Neural progenitor cell (in vitro differentiated cells): Measurements from ENCODE around the gene AMPH. TPM values are rescaled to one million over a fixed set of nuclear protein-coding genes. Genes with fewer than 3 reads are reported as not detected.

Experiments
- DNase-seq: peaks from one replicate; pipeline ENCODE4 v3.0.0-alpha.2; 2016; ENCODE audit warnings: low spot score
- H2AFZ ChIP-seq: fragments of 200-600 bp; sonication (generic); replicated peaks from 2 replicates; pipeline ENCODE4 v1.6.1; 2016; ENCODE audit warnings: antibody characterized with exemption
- H3F3A ChIP-seq: fragments of 200-600 bp; sonication (generic); 2 replicates; pipeline ENCODE4 v1.6.1; 2016; ENCODE audit warnings: antibody characterized with exemption, low read depth
- H3K27ac ChIP-seq: fragments of 200-600 bp; sonication (generic); 2 replicates; pipeline ENCODE4 v1.5.1; 2016; ENCODE audit warnings: mild to moderate bottlenecking
- H3K27me3 ChIP-seq: fragments of 200-600 bp; sonication (generic); 2 replicates; pipeline ENCODE4 v1.6.1; 2016; ENCODE audit warnings: mild to moderate bottlenecking, moderate library complexity
- H3K36me3 ChIP-seq: fragments of 200-600 bp; sonication (generic); 2 replicates; pipeline ENCODE4 v1.5.1; 2016
- H3K4me1 ChIP-seq: fragments of 200-600 bp; sonication (generic); 2 replicates; pipeline ENCODE4 v1.6.1; 2016; ENCODE audit warnings: mixed run types
- H3K4me2 ChIP-seq: fragments of 200-600 bp; sonication (generic); 2 replicates; pipeline ENCODE4 v1.6.1; 2016
- H3K4me3 ChIP-seq: fragments of 200-600 bp; sonication (generic); 2 replicates; pipeline ENCODE4 v1.5.1; 2016
- H3K79me2 ChIP-seq: fragments of 200-600 bp; sonication (generic); 2 replicates; pipeline ENCODE4 v1.6.1; 2016; ENCODE audit warnings: low read depth
- H3K9ac ChIP-seq: fragments of 200-600 bp; sonication (generic); 2 replicates; pipeline ENCODE4 v1.6.1; 2016
- H3K9me3 ChIP-seq: fragments of 200-600 bp; sonication (generic); 2 replicates; pipeline ENCODE4 v1.5.1; 2016; ENCODE audit warnings: low read depth
- H4K20me1 ChIP-seq: fragments of 200-600 bp; sonication (generic); 2 replicates; pipeline ENCODE4 v1.6.1; 2016; ENCODE audit warnings: low read depth
- H3K27ac Mint-ChIP-seq: 3 replicates; pipeline ENCODE4 v1.8.0; 2021; ENCODE audit warnings: mixed read lengths
- H3K27me3 Mint-ChIP-seq: 2 replicates; pipeline ENCODE4 v1.8.0; 2022; ENCODE audit warnings: low read depth, mild to moderate bottlenecking, inconsistent platforms, moderate library complexity, mixed read lengths; ENCODE audit not compliant: insufficient read depth
- H3K36me3 Mint-ChIP-seq: 3 replicates; pipeline ENCODE4 v1.8.0; 2021; ENCODE audit warnings: mixed read lengths
- H3K4me1 Mint-ChIP-seq: 3 replicates; pipeline ENCODE4 v1.8.0; 2021; ENCODE audit warnings: mixed read lengths
- H3K4me3 Mint-ChIP-seq: 3 replicates; pipeline ENCODE4 v1.8.0; 2021; ENCODE audit warnings: mild to moderate bottlenecking, moderate library complexity, mixed read lengths
- H3K9me3 Mint-ChIP-seq: 3 replicates; pipeline ENCODE4 v1.8.0; 2020; ENCODE audit warnings: mixed read lengths
- EZH2 ChIP-seq: fragments of 200-600 bp; sonication (generic); IDR thresholded peaks from 2 replicates; pipeline ENCODE4 v1.6.1; 2017; ENCODE audit warnings: antibody characterized with exemption, mild to moderate bottlenecking, moderate library complexity
- EZH2phosphoT487 ChIP-seq: fragments of 200-600 bp; sonication (generic); IDR thresholded peaks from 2 replicates; pipeline ENCODE4 v1.6.1; 2017; ENCODE audit warnings: antibody characterized with exemption
- total RNA-seq: library from RNA; depleted of rRNA; stranded (reverse); fragments of >200 nt; gene quantifications from 2 replicates; pipeline ENCODE4 v1.2.3, GENCODE V29; 2015; ENCODE audit warnings: low replicate concordance
- TF ChIP-seq, protein P1 (sequence below): fragments of 200-600 bp; sonication (generic); IDR thresholded peaks from 2 replicates; pipeline ENCODE4 v1.5.1; 2017; ENCODE audit warnings: antibody characterized with exemption, mild to moderate bottlenecking

Gene AMPH
- total RNA-seq, 1 donor from 2014 or later: 21.2 TPM

DNA sequence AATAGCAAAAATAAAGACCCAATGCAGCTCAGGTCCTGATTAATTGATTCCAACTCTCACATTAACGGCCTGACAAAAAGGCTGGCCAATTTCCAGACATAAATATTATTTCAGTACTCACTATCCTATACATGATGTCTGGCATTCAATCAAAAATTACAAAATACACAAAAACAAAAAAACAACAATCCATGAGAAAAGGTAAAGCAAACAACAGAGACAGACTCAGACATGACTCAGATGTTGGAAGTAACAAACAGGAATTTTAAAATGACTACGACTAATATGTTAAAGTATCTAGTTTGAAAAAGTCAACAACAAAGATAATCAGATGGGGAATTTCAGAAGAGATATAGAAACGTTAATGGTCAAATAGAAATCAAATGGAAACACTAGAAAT, 152.8 kb downstream of the AMPH start:
- no peaks in the 10 kb centered on the region for H3K9me3 Mint-ChIP-seq
- H4K20me1 ChIP-seq: no peaks in the 10 kb centered on the region
- no peaks in the 10 kb centered on the region for H3K27me3 ChIP-seq
- H3K4me3 ChIP-seq: no peak overlapping the region
- H3K4me2 ChIP-seq: no peak overlapping the region
- no peaks in the 10 kb centered on the region for H3K27me3 Mint-ChIP-seq
- H3K36me3 Mint-ChIP-seq: peaks cover 14% of the 10 kb centered on the region
- TF ChIP-seq EZH2phosphoT487 (no peak), EZH2 (no peak)
- TF ChIP-seq, protein P1, sequence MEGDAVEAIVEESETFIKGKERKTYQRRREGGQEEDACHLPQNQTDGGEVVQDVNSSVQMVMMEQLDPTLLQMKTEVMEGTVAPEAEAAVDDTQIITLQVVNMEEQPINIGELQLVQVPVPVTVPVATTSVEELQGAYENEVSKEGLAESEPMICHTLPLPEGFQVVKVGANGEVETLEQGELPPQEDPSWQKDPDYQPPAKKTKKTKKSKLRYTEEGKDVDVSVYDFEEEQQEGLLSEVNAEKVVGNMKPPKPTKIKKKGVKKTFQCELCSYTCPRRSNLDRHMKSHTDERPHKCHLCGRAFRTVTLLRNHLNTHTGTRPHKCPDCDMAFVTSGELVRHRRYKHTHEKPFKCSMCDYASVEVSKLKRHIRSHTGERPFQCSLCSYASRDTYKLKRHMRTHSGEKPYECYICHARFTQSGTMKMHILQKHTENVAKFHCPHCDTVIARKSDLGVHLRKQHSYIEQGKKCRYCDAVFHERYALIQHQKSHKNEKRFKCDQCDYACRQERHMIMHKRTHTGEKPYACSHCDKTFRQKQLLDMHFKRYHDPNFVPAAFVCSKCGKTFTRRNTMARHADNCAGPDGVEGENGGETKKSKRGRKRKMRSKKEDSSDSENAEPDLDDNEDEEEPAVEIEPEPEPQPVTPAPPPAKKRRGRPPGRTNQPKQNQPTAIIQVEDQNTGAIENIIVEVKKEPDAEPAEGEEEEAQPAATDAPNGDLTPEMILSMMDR: no peak
- H2AFZ ChIP-seq: no peak overlapping the region
- H3K9ac ChIP-seq: no peak overlapping the region
- H3K36me3 ChIP-seq: no peaks in the 10 kb centered on the region
- H3K27ac Mint-ChIP-seq: no peak overlapping the region
- no peaks in the 10 kb centered on the region for H3K9me3 ChIP-seq
- no peaks in the 10 kb centered on the region for H3K4me1 ChIP-seq
- DNase-seq: no peak
- H3K27ac ChIP-seq: no peak overlapping the region
- no peaks in the 10 kb centered on the region for H3K79me2 ChIP-seq
- H3K4me1 Mint-ChIP-seq: no peaks in the 10 kb centered on the region
- H3F3A ChIP-seq: no peaks in the 10 kb centered on the region
- no peak overlapping the region for H3K4me3 Mint-ChIP-seq

DNA sequence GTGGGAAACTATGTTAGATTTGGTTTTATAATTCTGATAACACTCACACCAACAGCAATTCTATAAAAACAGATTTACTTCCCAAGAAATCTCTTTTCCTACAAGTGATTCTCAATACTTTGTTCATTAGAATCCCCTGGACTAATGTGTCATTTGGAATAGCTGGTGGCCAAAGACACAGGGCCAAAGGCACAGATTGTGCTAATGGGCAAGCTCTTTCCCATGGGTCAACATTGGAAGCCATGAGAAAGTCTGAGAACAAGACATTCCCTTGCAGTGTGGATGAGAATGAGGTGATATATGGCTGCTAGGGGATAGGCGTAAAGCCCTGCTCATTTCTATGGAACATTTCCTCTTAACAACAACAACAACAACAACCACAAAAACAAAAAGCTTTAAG, 153.8 kb downstream of the AMPH start:
- H3K27me3 Mint-ChIP-seq: no peaks in the 10 kb centered on the region
- Histone ChIP-seq H3K36me3 (no peaks in the 10 kb centered on the region), H4K20me1 (no peaks in the 10 kb centered on the region), H3F3A (no peaks in the 10 kb centered on the region), H3K9me3 (no peaks in the 10 kb centered on the region), H3K4me1 (no peaks in the 10 kb centered on the region), H3K9ac (no peak overlapping the region), H3K4me3 (no peak overlapping the region), H3K4me2 (no peak overlapping the region), H2AFZ (no peak overlapping the region), H3K27me3 (no peaks in the 10 kb centered on the region), H3K79me2 (no peaks in the 10 kb centered on the region), H3K27ac (no peak overlapping the region)
- no peak overlapping the region for H3K27ac Mint-ChIP-seq
- no peaks in the 10 kb centered on the region for H3K4me1 Mint-ChIP-seq
- no peak overlapping the region for H3K4me3 Mint-ChIP-seq
- TF ChIP-seq, protein P1: no peak
- TF ChIP-seq EZH2phosphoT487: no peak
- no peak for TF ChIP-seq EZH2
- no peaks in the 10 kb centered on the region for H3K9me3 Mint-ChIP-seq
- H3K36me3 Mint-ChIP-seq: peaks cover 17% of the 10 kb centered on the region
- DNase-seq: no peak

DNA sequence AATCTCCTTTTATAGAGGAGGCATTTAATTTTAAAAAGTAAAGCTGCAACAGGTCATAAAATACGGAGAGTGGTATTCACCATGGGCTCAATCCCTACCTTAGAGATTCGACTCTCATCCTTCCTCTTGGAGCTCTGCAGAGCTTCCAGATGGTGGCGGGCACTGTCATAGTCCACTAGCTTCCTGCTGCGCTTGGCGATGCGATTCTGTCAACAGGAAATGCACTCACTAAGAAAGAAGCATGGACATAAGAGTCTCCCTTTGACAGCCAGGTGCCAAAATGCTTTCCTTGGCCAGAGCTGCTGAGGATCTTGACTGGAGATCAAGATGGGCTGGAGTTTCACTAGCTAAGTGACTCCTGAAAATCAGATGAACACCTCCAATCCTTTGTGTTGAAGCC, 154.4 kb downstream of the AMPH start:
- H3K9me3 ChIP-seq: no peaks in the 10 kb centered on the region
- no peaks in the 10 kb centered on the region for H3K9me3 Mint-ChIP-seq
- DNase-seq: no peak
- H3K36me3 Mint-ChIP-seq: peaks cover 14% of the 10 kb centered on the region
- no peaks in the 10 kb centered on the region for H3K79me2 ChIP-seq
- H3K27ac ChIP-seq: no peak overlapping the region
- H3K4me3 Mint-ChIP-seq: no peak overlapping the region
- no peaks in the 10 kb centered on the region for H3K4me1 Mint-ChIP-seq
- no peaks in the 10 kb centered on the region for H3F3A ChIP-seq
- TF ChIP-seq, protein P1: no peak
- TF ChIP-seq EZH2: no peak
- no peak for TF ChIP-seq EZH2phosphoT487
- H3K4me3 ChIP-seq: no peak overlapping the region
- H3K4me2 ChIP-seq: no peak overlapping the region
- H3K27me3 ChIP-seq: no peaks in the 10 kb centered on the region
- H4K20me1 ChIP-seq: no peaks in the 10 kb centered on the region
- no peak overlapping the region for H3K9ac ChIP-seq
- H3K27ac Mint-ChIP-seq: no peak overlapping the region
- no peaks in the 10 kb centered on the region for H3K27me3 Mint-ChIP-seq
- no peaks in the 10 kb centered on the region for H3K36me3 ChIP-seq
- H3K4me1 ChIP-seq: no peaks in the 10 kb centered on the region
- no peak overlapping the region for H2AFZ ChIP-seq
